ENCODE data around the gene IL24. TPM values are rescaled to one million over a fixed set of nuclear protein-coding genes. Genes with fewer than 3 reads are reported as not detected.
A peak's percentile ranks its signal among the peaks of the same experiment; 100 is the strongest.

IL24 gene
- total and polyA plus RNA-seq, 8 donors, result 0.11 to 0.43 (median 0.34) TPM; not detected in 1

DNA sequence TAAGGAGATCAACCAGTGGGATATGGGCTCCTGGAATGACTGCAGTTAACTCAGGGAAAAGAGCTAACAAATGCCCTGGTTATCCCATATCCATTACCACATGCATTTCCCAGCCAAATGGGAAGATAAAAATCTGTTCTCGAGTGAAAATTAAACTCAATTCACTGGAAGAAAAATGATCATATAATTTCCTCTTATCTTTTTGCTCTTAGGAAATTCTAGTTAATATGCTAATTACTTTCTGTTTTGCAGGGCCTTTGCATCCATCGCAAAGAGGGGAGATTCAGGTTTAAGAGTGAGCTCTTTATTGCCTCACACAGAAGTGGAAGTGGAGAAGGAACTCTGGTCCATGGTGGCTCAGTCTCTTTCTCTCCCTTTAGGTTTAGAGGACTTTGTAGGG, 3.9 kb upstream of the IL24 start:
- Histone ChIP-seq H3K27ac (no peak overlapping the region), H3K27me3 (no peaks in the 10 kb centered on the region), H3K36me3 (no peaks in the 10 kb centered on the region), H3K4me1 (peaks cover 10 to 15% of the 10 kb centered on the region in 2 donors), H3K9me3 (no peaks in the 10 kb centered on the region), H3K4me3 (no peak overlapping the region)
- DNase-seq (no peak), ATAC-seq (no peak)
- no peak for TF ChIP-seq CTCF (IDR thresholded peaks at IDR 0.05)
- intact Hi-C loops (cut with DNase I), result no loop called here

DNA sequence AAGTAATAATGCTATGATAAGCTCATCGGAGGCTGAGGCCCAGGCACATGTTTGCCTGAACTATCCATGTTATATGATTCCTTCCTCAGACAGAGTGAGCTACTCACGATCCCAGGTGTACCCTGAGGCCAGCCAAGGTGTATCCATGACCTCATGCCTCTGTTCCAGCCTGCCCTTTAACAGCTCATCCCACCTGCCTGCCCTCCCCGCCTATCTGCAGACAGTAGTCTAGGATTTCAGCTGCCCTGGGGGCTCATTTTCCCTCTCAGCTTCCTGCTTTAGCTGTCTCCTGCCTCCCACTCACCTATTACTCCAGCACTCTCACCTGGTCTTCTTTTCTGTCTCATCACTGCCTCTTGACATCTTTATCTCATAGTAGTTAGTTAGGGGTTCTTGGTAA, 1.9 kb upstream of the IL24 start:
- no peak overlapping the region for H3K4me3 ChIP-seq
- H3K4me1 ChIP-seq, result peaks cover 9 to 11% of the 10 kb centered on the region in 2 donors
- DNase-seq (no peak), ATAC-seq (no peak)
- H3K36me3 ChIP-seq, result no peaks in the 10 kb centered on the region
- intact Hi-C loops (cut with DNase I), result no loop called here
- H3K27ac ChIP-seq, result peak overlapping the region in 1 of 2 donors; percentile 7
- no peaks in the 10 kb centered on the region for H3K9me3 ChIP-seq
- no peak for TF ChIP-seq CTCF (IDR thresholded peaks at IDR 0.05)
- no peaks in the 10 kb centered on the region for H3K27me3 ChIP-seq

DNA sequence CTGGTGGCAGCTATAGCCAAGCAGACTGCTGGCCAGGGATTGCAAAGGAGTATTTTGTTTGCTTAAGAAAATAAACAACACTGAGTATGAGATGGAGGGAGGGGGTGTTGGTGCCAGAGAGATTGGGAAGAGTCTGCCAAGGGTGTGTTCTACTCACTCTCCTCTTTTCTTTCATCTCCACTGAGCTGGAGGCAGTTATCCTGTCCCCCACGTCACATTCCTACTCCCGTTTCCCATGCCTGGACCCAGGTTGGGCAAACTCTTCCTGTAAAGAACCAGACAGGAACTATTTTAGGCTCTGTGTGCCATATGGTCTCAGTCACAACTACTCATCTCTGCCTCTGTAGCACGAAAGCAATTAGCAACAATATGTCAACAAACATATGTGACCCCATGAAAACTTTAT, 1.4 kb upstream of the IL24 start:
- no peak for TF ChIP-seq CTCF (IDR thresholded peaks at IDR 0.05)
- H3K4me1 ChIP-seq, result peaks cover 6% of the 10 kb centered on the region in 2 donors
- no peaks in the 10 kb centered on the region for H3K36me3 ChIP-seq
- DNase-seq, result peak in 1 of 4 donors; percentile 49
- no peaks in the 10 kb centered on the region for H3K9me3 ChIP-seq
- peak overlapping the region in 1 of 2 donors; percentile 7 for H3K27ac ChIP-seq
- intact Hi-C loops (cut with DNase I), result no loop called here
- H3K27me3 ChIP-seq, result no peaks in the 10 kb centered on the region
- ATAC-seq, result peak; percentile 73
- no peak overlapping the region for H3K4me3 ChIP-seq

DNA sequence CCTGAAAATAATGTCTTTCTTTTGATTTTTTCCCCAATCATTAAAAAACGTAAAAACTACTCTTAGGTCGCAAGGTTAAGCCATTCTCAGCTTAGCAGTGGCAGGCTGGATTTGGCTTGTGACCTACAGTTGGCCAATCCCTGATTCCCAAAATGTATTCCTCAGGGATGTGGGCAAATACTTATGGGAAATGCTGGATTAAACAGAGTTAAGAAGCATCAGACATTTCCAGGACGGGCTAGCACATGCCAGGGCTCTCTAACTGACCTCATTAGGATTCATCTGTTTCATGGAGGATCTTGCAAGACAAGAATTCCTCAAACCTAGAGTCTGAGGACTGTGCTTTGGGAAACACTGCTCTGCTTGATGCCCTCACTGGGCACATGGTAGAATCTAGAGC, 982 bp upstream of the IL24 start:
- Histone ChIP-seq H3K27ac (peak overlapping the region in 1 of 2 donors; percentile 7), H3K27me3 (no peaks in the 10 kb centered on the region), H3K9me3 (no peaks in the 10 kb centered on the region), H3K4me1 (peaks cover 2 to 6% of the 10 kb centered on the region in 2 donors), H3K36me3 (no peaks in the 10 kb centered on the region), H3K4me3 (no peak overlapping the region)
- DNase-seq, result no peak
- ATAC-seq, result no peak
- intact Hi-C loops (cut with DNase I), result no loop called here
- TF ChIP-seq CTCF (IDR thresholded peaks at IDR 0.05), result no peak

GRCh38 chr1:206898089-206898914, 1.1 kb downstream of the IL24 start:
- Histone ChIP-seq H3K27me3 (no peaks in the 10 kb centered on the region), H3K27ac (no peak overlapping the region), H3K4me1 (peaks cover 0 to 6% of the 10 kb centered on the region in 2 donors), H3K9me3 (no peaks in the 10 kb centered on the region), H3K36me3 (no peaks in the 10 kb centered on the region), H3K4me3 (no peak overlapping the region)
- no peak for TF ChIP-seq CTCF (IDR thresholded peaks at IDR 0.05)
- intact Hi-C loops (cut with DNase I), result no loop called here
- DNase-seq (no peak), ATAC-seq (peak; percentile 71)

Measured in left lung (tissue), 10 donors.